GM23248 (cell line): ENCODE measurements around the gene ZNF334.

Experiments
- EZH2 ChIP-seq: fragments of 200-600 bp; sonication (generic); IDR thresholded peaks from 2 replicates; pipeline ENCODE4 v1.6.1; 2018; ENCODE audit warnings: antibody characterized with exemption, mild to moderate bottlenecking; ENCODE audit not compliant: insufficient read depth, poor library complexity, severe bottlenecking
- EZH2phosphoT487 ChIP-seq: fragments of 200-600 bp; sonication (generic); IDR thresholded peaks from 2 replicates; pipeline ENCODE4 v1.6.1; 2018; ENCODE audit warnings: antibody characterized with exemption, moderate library complexity, mild to moderate bottlenecking, low read depth; ENCODE audit not compliant: insufficient read depth

GRCh38 chr20:46550461-46550860 lies 37.1 kb upstream of the ZNF334 start, which contains the start of gene OCSTAMP:
- TF ChIP-seq EZH2phosphoT487 (no peak), EZH2 (no peak)
